ENCODE results near the gene ABCA7. TPM values are rescaled to one million over a fixed set of nuclear protein-coding genes. Genes with fewer than 3 reads are reported as not detected.

Gene ABCA7
- total and polyA plus RNA-seq, 2 of the 13 experiments (the other 11 are each of a cell fraction or from before 2014, with no cell fraction given): 4.4 to 32.4 TPM

DNA sequence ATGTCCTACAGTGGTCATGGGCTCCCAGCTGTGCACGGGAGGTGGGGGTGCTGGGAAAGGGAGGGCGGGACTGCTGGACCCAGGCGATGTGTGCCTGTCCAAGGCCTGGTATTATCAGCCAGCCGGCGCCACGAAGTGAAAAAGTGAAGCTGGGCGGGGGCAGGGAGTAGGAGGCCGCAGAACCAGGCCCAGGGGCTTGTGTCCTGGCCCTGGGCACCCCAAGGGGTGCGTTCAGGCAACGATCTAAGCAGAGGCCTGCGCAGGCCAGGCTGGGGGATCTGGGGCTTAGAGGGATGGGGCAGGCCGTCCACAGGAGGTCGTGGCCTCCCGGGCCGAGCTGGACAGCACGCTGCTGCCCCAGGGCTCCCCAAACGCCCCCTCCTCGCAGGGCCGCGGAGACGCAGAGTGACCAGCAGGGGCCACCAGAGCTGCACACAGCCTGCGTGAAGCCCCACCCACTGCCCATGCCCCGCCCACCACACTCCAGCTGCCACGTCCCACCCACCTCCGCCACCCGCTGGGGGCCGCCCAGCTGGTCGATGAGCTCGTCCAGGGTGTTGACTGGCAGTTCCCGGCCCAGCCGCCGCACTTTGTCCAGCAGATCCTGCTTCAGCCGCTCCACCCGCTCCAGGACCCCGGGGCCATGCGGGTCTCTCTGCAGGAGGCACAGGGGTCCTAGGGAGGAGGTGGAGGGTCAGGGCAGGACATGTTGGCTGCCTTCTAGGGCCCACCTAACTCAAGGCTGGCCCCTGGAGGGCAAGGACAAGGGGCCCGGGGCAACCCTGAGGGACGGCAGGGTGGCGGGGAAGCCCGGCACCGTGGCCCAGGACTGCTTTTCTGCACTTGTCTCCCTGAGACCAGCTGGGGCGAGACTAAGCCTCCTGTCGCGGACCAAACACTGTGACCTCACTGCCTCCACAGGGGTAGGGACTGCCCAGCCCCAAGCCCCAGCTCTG lies 73.4 kb downstream of the ABCA7 start (continued):
- TF ChIP-seq ZNF367 (CRISPR knock-in tag; IDR thresholded peaks at IDR 0.05; ENCODE audit: borderline replicate concordance) (no peak), ZNF33B (CRISPR knock-in tag; IDR thresholded peaks at IDR 0.05) (no peak), NFYC (CRISPR knock-in tag; IDR thresholded peaks at IDR 0.05) (0 out of 2 replicates have a peak, but pooled peaks have one; percentile 39), ZNF775 (CRISPR knock-in tag; IDR thresholded peaks at IDR 0.05; ENCODE audit: borderline replicate concordance) (no peak), NKX3-1 (CRISPR knock-in tag; IDR thresholded peaks at IDR 0.05) (no peak), MEF2D (CRISPR knock-in tag; IDR thresholded peaks at IDR 0.05) (peak; percentile 74; the same call in 1 of the 2 replicates), FOSL2 (CRISPR knock-in tag; IDR thresholded peaks at IDR 0.05) (no peak), THAP11 (CRISPR knock-in tag; IDR thresholded peaks at IDR 0.05) (peak; percentile 77), TBP (CRISPR knock-in tag; IDR thresholded peaks at IDR 0.05) (no peak), NR2F6 (IDR thresholded peaks at IDR 0.05) (peak; percentile 18; the same call in 1 of the 2 replicates), NR2F6 (CRISPR knock-in tag; IDR thresholded peaks at IDR 0.05) (peak; percentile 67), ZNF30 (CRISPR knock-in tag; IDR thresholded peaks at IDR 0.05) (no peak), SP2 (CRISPR knock-in tag; IDR thresholded peaks at IDR 0.05) (peak; percentile 63), CCDC6 (CRISPR knock-in tag; IDR thresholded peaks at IDR 0.05) (no peak), ZNF552 (CRISPR knock-in tag; IDR thresholded peaks at IDR 0.05; ENCODE audit: borderline replicate concordance) (no peak), ZMYM3 (CRISPR knock-in tag; IDR thresholded peaks at IDR 0.05) (peak; percentile 5; the same call in 1 of the 2 replicates), MTA1 (CRISPR knock-in tag; IDR thresholded peaks at IDR 0.05; ENCODE audit: borderline replicate concordance) (peak; percentile 65; the same call in 1 of the 2 replicates), NR3C1 (CRISPR knock-in tag; IDR thresholded peaks at IDR 0.05) (no peak), ZNF83 (CRISPR knock-in tag; IDR thresholded peaks at IDR 0.05; ENCODE audit: borderline replicate concordance) (no peak), SMYD3 (CRISPR knock-in tag; IDR thresholded peaks at IDR 0.05) (no peak), ZNF101 (CRISPR knock-in tag; IDR thresholded peaks at IDR 0.05; ENCODE audit: borderline replicate concordance, low read depth) (no peak), ZNF253 (CRISPR knock-in tag; IDR thresholded peaks at IDR 0.05; ENCODE audit: borderline replicate concordance) (no peak)
- TF ChIP-seq, protein P1, sequence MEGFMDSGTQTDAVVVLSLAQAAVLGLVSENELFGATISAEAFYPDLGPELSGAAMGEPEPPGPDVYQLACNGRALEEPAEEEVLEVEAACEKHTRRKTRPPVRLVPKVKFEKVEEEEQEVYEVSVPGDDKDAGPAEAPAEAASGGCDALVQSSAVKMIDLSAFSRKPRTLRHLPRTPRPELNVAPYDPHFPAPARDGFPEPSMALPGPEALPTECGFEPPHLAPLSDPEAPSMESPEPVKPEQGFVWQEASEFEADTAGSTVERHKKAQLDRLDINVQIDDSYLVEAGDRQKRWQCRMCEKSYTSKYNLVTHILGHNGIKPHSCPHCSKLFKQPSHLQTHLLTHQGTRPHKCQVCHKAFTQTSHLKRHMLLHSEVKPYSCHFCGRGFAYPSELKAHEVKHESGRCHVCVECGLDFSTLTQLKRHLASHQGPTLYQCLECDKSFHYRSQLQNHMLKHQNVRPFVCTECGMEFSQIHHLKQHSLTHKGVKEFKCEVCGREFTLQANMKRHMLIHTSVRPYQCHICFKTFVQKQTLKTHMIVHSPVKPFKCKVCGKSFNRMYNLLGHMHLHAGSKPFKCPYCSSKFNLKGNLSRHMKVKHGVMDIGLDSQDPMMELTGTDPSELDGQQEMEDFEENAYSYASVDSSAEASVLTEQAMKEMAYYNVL (CRISPR knock-in tag; IDR thresholded peaks at IDR 0.05; ENCODE audit: borderline replicate concordance): no peak
- TF ChIP-seq, protein P2, sequence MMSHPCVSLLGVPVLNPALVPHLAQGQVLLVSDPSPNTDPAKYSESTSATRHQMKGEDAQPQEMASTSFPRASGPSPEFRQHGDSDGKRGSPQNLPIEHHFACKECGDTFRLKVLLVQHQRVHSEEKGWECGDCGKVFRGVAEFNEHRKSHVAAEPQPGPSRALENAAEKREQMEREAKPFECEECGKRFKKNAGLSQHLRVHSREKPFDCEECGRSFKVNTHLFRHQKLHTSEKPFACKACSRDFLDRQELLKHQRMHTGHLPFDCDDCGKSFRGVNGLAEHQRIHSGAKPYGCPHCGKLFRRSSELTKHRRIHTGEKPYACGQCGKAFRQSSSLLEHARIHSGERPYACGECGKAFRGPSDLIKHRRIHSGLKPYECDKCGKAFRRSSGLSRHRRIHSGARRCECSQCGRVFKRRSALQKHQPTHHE (CRISPR knock-in tag; IDR thresholded peaks at IDR 0.05; ENCODE audit: borderline replicate concordance): no peak
- TF ChIP-seq, protein P3, sequence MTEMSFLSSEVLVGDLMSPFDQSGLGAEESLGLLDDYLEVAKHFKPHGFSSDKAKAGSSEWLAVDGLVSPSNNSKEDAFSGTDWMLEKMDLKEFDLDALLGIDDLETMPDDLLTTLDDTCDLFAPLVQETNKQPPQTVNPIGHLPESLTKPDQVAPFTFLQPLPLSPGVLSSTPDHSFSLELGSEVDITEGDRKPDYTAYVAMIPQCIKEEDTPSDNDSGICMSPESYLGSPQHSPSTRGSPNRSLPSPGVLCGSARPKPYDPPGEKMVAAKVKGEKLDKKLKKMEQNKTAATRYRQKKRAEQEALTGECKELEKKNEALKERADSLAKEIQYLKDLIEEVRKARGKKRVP (CRISPR knock-in tag; IDR thresholded peaks at IDR 0.05): no peak

All from HepG2 (cell line).